Peyer's patch (tissue), 4 donors: Measurements from ENCODE around the gene SLC47A2.

ENCODE experiments used
- POLR2A ChIP-seq, 2 donors: fragments of 450-650 bp; IDR thresholded peaks; one replicate each; pipeline ENCODE4 v1.5.1; 2017; ENCODE audit warnings: antibody characterized with exemption in 2 of 2, mild to moderate bottlenecking in 2 of 2, moderate library complexity in 2 of 2
- TF ChIP-seq, protein P1 (sequence below), 6 experiments: fragments of 450-650 bp in 4 of 6; fragments of 200-600 bp in 2 of 6; sonication (generic) in 1 of 6; IDR thresholded peaks; one replicate each; pipeline ENCODE4 v1.5.1; 2017 to 2019; ENCODE audit warnings: antibody characterized with exemption in 6 of 6, mild to moderate bottlenecking in 3 of 6, moderate library complexity in 1 of 6

DNA sequence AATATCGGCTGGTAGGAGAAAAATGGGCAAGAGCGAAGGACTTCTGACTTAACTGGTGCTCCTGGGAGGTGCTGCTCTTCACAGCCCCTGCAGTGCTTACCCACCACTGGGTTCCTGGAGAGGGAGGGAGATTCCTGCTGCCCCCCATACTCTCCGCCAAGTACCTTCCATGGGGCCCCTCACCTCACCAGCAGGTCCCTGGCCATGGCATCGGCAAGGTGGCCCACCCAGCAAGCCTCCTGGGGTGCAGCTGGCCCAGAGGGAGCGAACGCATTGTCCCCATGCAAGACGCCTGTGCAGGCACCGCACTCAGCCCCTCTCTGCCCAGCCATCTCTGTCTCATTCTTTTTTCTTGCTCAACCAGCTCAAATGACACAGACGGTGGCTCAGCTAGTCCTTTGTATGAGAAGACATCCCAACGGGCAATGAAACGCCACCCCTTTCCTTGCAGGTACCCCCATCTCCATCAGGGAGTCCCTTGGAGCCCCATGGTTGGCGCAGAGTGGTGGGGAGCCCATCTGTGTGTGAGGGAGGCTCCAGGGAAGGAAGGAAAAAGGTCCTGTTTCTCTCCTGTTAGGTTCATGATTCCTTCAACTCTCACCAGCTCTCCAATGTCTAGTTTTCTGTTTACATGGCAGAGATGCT, 41.3 kb upstream of the SLC47A2 start:
- TF ChIP-seq, protein P1, sequence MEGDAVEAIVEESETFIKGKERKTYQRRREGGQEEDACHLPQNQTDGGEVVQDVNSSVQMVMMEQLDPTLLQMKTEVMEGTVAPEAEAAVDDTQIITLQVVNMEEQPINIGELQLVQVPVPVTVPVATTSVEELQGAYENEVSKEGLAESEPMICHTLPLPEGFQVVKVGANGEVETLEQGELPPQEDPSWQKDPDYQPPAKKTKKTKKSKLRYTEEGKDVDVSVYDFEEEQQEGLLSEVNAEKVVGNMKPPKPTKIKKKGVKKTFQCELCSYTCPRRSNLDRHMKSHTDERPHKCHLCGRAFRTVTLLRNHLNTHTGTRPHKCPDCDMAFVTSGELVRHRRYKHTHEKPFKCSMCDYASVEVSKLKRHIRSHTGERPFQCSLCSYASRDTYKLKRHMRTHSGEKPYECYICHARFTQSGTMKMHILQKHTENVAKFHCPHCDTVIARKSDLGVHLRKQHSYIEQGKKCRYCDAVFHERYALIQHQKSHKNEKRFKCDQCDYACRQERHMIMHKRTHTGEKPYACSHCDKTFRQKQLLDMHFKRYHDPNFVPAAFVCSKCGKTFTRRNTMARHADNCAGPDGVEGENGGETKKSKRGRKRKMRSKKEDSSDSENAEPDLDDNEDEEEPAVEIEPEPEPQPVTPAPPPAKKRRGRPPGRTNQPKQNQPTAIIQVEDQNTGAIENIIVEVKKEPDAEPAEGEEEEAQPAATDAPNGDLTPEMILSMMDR (IDR thresholded peaks at IDR 0.05) = no peak
- no peak for TF ChIP-seq POLR2A (IDR thresholded peaks at IDR 0.05)
